ENCODE results near the gene FBLN2.

Gene FBLN2

DNA sequence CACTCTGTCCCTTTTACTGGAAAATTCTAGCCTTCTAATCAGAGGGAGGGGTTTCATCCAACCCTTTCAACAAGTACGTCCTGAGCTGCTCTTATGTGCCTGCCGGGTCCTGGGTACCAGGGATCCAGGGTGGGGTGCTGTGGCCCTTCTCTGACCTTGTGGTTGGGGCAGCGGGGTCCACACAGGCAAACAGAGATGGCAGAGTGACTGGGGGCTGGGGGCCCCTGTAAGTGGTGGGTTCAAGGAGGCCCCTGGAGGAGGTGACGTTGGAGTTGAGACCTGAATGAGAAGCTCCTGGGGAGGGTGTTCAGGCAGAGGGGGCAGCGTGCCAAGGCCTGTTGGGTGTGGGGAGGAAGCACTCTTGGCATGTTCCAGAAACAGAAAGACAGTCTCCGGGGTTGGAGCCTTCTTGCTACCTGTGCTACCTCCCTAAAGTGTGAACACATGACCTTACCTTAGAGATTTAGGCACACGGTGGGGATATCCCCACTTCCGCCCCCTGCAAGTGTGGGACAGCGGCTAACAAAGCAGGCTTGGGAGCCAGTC lies 78.1 kb downstream of the FBLN2 start:
- FAIRE-seq, result no peak

DNA sequence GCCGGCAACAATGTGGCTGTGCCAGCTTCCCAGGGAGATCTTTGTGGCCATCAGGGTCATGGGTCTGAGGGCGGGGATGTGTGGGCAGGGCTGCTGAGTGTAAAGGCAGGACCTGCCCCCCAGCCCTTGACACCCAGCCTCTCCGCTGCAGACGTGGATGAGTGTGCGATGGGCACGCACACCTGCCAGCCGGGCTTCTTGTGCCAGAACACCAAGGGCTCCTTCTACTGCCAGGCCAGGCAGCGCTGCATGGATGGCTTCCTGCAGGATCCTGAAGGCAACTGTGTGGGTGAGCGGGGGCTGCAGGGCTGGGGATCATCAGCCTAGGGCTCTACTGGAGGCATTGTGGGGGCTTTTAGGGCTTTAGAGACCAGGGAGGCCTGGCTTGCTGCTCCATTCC lies 78.8 kb downstream of the FBLN2 start:
- no peak for FAIRE-seq

DNA sequence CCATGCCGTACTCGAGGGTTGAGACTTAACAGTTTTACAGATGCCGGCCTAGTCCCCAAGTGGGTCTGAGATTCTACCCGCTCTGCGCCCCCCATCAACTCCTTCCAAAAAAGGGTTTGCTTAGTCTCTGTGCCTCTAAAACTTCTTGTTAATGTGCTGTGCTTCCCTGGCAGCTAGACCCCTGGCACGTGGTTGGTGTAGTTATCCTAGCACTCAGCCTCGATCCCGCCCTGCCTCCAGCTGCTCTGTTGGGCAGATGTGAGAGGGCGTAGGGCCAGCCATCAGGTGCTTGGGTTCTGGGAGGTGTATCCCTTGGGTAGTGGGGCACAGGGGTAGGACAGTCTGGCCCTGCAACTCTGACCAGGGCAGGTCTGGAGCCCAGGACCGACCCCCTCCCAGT lies 79.5 kb downstream of the FBLN2 start:
- FAIRE-seq, result no peak

DNA sequence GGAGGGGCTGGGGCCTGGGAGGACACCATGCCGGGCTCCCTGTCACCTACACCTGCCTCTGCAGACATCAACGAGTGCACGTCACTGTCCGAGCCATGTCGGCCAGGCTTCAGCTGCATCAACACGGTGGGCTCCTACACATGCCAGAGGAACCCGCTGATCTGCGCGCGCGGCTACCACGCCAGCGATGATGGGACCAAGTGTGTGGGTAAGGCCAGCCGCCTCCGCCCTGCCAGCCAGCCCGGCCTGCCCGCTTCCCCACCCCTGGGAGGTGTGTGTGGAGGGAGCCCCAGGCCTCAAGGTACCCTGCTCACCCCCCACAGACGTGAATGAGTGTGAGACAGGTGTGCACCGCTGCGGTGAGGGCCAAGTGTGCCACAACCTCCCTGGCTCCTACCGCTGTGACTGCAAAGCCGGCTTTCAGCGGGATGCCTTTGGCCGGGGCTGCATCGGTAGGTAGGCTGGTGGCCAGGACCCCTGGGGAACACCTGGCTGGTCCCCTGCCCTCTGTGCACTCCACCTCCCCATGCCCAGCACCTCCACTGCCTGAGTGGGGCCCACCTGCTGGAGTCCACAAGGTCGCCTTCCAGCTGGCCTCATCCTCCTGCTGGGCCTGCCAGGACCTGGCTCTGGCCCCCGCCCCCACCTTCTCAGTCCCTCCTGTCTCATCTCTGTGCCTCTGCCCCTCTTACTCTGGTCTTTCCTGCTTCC lies 80.1 kb downstream of the FBLN2 start:
- no peak for FAIRE-seq

GRCh38 chr3:13629644-13630043 lies 80.7 kb downstream of the FBLN2 start:
- no peak for FAIRE-seq

GRCh38 chr3:13631256-13631655 lies 82.3 kb downstream of the FBLN2 start:
- no peak for FAIRE-seq

DNA sequence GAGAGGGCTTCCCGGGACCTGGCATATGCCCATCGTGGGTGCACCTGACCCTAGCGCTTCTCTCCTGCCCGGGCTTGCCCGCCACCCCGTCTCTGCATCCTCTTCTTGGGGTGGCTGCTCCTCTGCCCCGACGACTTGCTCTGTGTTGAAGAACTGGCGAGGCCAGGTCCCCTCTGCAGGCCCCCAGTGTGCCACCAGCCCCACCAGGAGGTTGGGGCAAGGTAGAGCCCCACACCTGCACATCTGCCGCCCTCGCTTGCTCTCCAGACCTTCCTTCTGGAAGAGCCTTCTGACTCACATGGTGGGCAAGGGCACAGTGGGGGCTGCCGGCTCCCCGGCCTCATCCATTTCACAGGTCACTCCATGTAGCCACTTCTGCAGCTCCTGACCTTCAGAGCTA lies 84.3 kb downstream of the FBLN2 start:
- FAIRE-seq, result no peak

GRCh38 chr3:13634151-13634550 lies 85.2 kb downstream of the FBLN2 start:
- FAIRE-seq, result no peak

DNA sequence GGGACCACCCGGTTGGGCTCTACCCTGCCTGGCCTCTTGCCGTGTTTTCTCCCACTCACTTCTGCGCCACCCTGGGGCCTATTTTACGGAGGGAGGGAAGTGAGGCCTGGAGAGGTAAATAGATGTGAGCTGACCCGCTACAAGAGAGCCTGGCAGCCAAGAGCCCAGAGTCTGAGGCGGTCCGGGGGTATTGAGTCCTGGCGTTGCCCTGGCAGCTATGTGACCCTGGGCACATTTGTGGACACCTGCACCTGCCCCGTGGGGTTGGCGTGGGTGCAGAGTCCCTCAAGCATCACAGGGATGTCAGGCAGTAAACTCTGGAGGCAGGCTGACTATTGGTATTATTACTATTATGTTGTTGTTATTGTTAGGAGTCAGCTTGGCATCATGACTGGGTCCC lies 85.7 kb downstream of the FBLN2 start:
- FAIRE-seq, result no peak

DNA sequence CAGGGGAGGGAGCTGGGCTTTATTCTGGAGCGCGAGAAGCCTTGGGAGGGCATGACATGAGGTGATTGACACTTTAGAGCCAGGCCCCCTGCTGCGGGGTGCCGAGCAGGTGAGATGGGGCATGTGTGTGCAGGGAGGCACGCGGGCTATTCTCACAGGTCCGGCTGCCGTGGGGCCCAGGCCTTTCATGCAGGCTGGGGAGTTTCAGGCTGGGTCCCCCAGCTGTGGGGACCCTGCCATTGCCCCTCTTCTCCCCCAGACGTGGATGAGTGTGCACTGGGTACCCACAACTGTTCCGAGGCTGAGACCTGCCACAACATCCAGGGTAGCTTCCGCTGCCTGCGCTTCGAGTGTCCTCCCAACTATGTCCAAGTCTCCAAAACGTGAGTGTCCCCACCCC lies 87.3 kb downstream of the FBLN2 start:
- no peak for FAIRE-seq

GRCh38 chr3:13636874-13637273 lies 87.9 kb downstream of the FBLN2 start:
- FAIRE-seq, result no peak

DNA sequence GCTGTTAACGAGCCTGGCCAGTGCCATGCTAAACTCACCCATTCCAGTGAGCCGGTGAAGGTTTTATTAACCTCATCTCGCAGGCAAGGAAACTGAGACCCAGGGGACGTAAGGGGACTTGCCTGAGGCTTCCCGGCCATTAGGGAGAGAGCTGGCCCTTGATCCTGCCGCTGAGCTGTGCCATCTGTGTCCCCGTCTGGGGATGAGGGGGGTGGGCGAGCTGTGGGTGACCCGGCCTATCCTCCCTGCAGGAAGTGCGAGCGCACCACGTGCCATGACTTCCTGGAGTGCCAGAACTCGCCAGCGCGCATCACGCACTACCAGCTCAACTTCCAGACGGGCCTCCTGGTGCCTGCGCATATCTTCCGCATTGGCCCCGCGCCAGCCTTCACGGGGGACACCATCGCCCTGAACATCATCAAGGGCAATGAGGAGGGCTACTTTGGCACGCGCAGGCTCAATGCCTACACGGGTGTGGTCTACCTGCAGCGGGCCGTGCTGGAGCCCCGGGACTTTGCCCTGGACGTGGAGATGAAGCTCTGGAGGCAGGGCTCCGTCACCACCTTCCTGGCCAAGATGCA lies 88.5 kb downstream of the FBLN2 start:
- FAIRE-seq, result no peak

- no peak for FAIRE-seq
Observed at GRCh38 chr3:13637953-13638352, 89.0 kb downstream of the FBLN2 start.

DNA sequence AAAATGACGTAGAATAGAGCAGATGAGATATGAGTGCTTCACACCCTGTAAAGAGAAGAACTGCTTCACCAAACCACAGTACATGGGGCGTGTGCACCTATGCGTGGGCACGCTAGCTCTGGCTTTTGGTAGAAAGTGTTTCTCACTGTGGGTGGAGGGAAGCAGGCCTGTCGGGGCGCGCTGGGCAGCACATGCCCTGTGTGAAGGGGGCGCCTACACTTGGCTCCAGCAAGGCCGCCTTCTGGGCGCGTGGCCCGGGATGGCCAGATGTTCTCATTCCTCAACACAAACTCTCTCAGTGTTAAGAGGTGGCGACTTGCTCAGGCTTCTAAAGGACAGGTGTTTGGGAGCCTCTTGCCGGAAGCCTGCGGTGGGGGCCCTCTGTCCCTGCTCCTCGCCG lies 90.0 kb downstream of the FBLN2 start:
- FAIRE-seq, result no peak

GRCh38 chr3:13642597-13642996 lies 93.7 kb downstream of the FBLN2 start:
- no peak for FAIRE-seq

- no peak for FAIRE-seq
Observed at GRCh38 chr3:13644341-13645117, 95.6 kb downstream of the FBLN2 start.

DNA sequence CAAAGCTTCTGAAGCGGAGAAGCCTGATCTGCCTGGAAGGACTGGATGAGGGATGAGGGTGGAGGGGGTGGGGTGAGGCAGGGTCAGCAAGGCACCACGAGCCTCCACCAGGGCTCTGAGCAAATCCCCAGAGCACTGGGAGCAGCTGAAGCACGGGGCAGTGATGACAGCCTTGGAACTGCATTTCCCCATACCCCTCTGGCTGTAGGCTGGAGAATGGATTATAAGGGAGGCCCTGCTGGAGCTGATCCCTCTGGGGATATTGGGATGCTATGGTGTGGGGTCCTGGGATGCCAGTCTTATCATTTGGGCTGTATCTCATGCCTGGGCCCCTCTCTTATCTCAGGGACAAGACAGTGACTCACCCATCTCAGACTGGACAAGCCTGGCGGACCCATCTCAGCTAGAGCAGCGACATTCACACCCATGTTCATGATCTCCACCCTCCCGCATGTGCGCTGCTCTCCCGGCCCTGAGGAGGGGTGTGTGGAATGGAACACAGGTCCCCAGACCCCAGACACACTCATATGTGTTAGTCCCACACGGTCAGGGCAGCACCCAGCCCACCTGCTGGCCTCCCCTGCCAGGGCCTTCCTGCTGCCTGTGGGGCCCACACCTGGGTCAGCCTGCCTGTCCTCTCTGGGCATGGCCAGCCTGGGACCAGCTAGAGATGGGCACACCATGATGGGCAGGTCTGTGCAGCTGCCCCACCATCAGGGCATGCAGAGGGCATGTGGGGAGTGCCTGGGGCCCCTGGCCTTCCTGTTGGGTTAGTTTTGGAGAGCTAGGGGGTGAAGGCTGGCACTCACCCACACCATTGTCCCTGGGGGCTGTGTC lies 97.1 kb downstream of the FBLN2 start:
- FAIRE-seq, result no peak

GRCh38 chr3:13647298-13648059 lies 98.6 kb downstream of the FBLN2 start:
- no peak for FAIRE-seq

GRCh38 chr3:13648060-13649001 lies 99.4 kb downstream of the FBLN2 start:
- FAIRE-seq, result no peak

GRCh38 chr3:13650210-13651056 lies 101.5 kb downstream of the FBLN2 start:
- FAIRE-seq, result no peak

Measured in colon (tissue), 2 donors.